ENCODE measurements around the gene TAGLN.
A peak's percentile ranks its signal among the peaks of the same experiment; 100 is the strongest.
"Not testable (repeated sequence)": the region's sequence is repeated elsewhere in the genome, so short reads cannot be mapped to it uniquely, and the experiment has no call there.

Gene TAGLN

GRCh38 chr11:117180020-117180419, 19.1 kb upstream of the TAGLN start:
- H3K27me3 ChIP-seq = no peaks in the 10 kb centered on the region
- peak overlapping the region; percentile 84 for H3K27ac ChIP-seq
- peaks cover 40% of the 10 kb centered on the region for H3K4me1 ChIP-seq
- H3K4me2 ChIP-seq = peak overlapping the region; percentile 98
- H4K20me1 ChIP-seq = no peaks in the 10 kb centered on the region
- TF ChIP-seq Cebpa-rat (IDR thresholded peaks at IDR 0.05) = no peak
- H3K9me3 ChIP-seq = no peaks in the 10 kb centered on the region
- H3K9ac ChIP-seq = peak overlapping the region; percentile 81
- H3K4me3 ChIP-seq = peak overlapping the region; percentile 77
- peaks cover 14% of the 10 kb centered on the region; the same call in 1 of the 2 replicates for H3K36me3 ChIP-seq

GRCh38 chr11:117180661-117181585, 18.2 kb upstream of the TAGLN start:
- Histone ChIP-seq H3K36me3 (peaks cover 14% of the 10 kb centered on the region; the same call in 1 of the 2 replicates), H3K27ac (peak overlapping the region; percentile 84), H4K20me1 (no peaks in the 10 kb centered on the region), H3K4me2 (peak overlapping the region; percentile 98), H3K4me1 (peaks cover 48% of the 10 kb centered on the region), H3K27me3 (no peaks in the 10 kb centered on the region), H3K9ac (peak overlapping the region; percentile 81), H3K4me3 (peak overlapping the region; percentile 77; the same call in 1 of the 2 replicates), H3K9me3 (no peaks in the 10 kb centered on the region)
- TF ChIP-seq Cebpa-rat (IDR thresholded peaks at IDR 0.05) = no peak

GRCh38 chr11:117181586-117182550, 17.3 kb upstream of the TAGLN start:
- no peak for TF ChIP-seq Cebpa-rat (IDR thresholded peaks at IDR 0.05)
- Histone ChIP-seq H4K20me1 (no peaks in the 10 kb centered on the region), H3K4me2 (peak overlapping the region; percentile 98), H3K9me3 (no peaks in the 10 kb centered on the region), H3K9ac (no peak overlapping the region), H3K27me3 (no peaks in the 10 kb centered on the region), H3K4me3 (no peak overlapping the region), H3K4me1 (peaks cover 57% of the 10 kb centered on the region), H3K36me3 (peaks cover 14% of the 10 kb centered on the region; the same call in 1 of the 2 replicates), H3K27ac (peak overlapping the region; percentile 84)

- no peak for TF ChIP-seq Cebpa-rat (IDR thresholded peaks at IDR 0.05)
- Histone ChIP-seq H3K27ac (no peak overlapping the region), H3K4me1 (peaks cover 62% of the 10 kb centered on the region), H3K9ac (no peak overlapping the region), H3K4me3 (no peak overlapping the region), H4K20me1 (no peaks in the 10 kb centered on the region), H3K36me3 (peaks cover 14% of the 10 kb centered on the region; the same call in 1 of the 2 replicates), H3K9me3 (no peaks in the 10 kb centered on the region), H3K4me2 (no peak overlapping the region), H3K27me3 (no peaks in the 10 kb centered on the region)
These were observed 16.6 kb upstream of the TAGLN start for GRCh38 chr11:117182551-117182935.

GRCh38 chr11:117183178-117183577, 16.0 kb upstream of the TAGLN start:
- H3K36me3 ChIP-seq = peaks cover 14% of the 10 kb centered on the region; the same call in 1 of the 2 replicates
- H3K27me3 ChIP-seq, H3K4me2 ChIP-seq, H4K20me1 ChIP-seq, H3K9me3 ChIP-seq, H3K27ac ChIP-seq, H3K4me3 ChIP-seq, H3K9ac ChIP-seq: not testable (repeated sequence)
- peaks cover 62% of the 10 kb centered on the region for H3K4me1 ChIP-seq

GRCh38 chr11:117183724-117184349, 15.3 kb upstream of the TAGLN start:
- Histone ChIP-seq H3K9me3 (no peaks in the 10 kb centered on the region), H3K9ac (no peak overlapping the region), H3K36me3 (peaks cover 14% of the 10 kb centered on the region; the same call in 1 of the 2 replicates), H3K4me1 (peaks cover 66% of the 10 kb centered on the region), H3K27ac (no peak overlapping the region), H3K4me2 (no peak overlapping the region), H3K27me3 (no peaks in the 10 kb centered on the region), H4K20me1 (no peaks in the 10 kb centered on the region), H3K4me3 (no peak overlapping the region)
- TF ChIP-seq Cebpa-rat (IDR thresholded peaks at IDR 0.05) = no peak

- Histone ChIP-seq H3K27ac (0 out of 2 replicates have a peak overlapping the region, but pooled peaks have one; percentile 30), H3K36me3 (peaks cover 17% of the 10 kb centered on the region; the same call in 1 of the 2 replicates), H3K9me3 (no peaks in the 10 kb centered on the region), H3K4me2 (peak overlapping the region; percentile 34; the same call in 1 of the 2 replicates), H3K4me1 (peaks cover 69% of the 10 kb centered on the region), H3K9ac (no peak overlapping the region), H3K4me3 (no peak overlapping the region), H3K27me3 (no peaks in the 10 kb centered on the region), H4K20me1 (no peaks in the 10 kb centered on the region)
- TF ChIP-seq Cebpa-rat (IDR thresholded peaks at IDR 0.05) = no peak
These were observed 13.3 kb upstream of the TAGLN start for GRCh38 chr11:117185736-117186430.

GRCh38 chr11:117186431-117186761, 12.8 kb upstream of the TAGLN start:
- Histone ChIP-seq H4K20me1 (no peaks in the 10 kb centered on the region), H3K4me2 (peak overlapping the region; percentile 34; the same call in 1 of the 2 replicates), H3K27me3 (no peaks in the 10 kb centered on the region), H3K9ac (no peak overlapping the region), H3K36me3 (peaks cover 17% of the 10 kb centered on the region; the same call in 1 of the 2 replicates), H3K9me3 (no peaks in the 10 kb centered on the region), H3K4me1 (peaks cover 64% of the 10 kb centered on the region), H3K27ac (0 out of 2 replicates have a peak overlapping the region, but pooled peaks have one; percentile 30), H3K4me3 (no peak overlapping the region)
- TF ChIP-seq Cebpa-rat (IDR thresholded peaks at IDR 0.05) = no peak
